Omental fat pad (tissue), 4 donors: Measurements from ENCODE around the gene WBP2. TPM values are rescaled to one million over a fixed set of nuclear protein-coding genes. Genes with fewer than 3 reads are reported as not detected.

Experiments
- ATAC-seq: fragments of 150-250 bp; one replicate; pipeline ENCODE4 v1.9.1; 2016; ENCODE audit warnings: mild to moderate bottlenecking, moderate library complexity; ENCODE audit not compliant: low FRiP score
- DNase-seq: peaks from one replicate; pipeline ENCODE4 v3.0.0-alpha.2; 2019; ENCODE audit warnings: low spot score
- total RNA-seq, 4 donors: library from RNA; depleted of rRNA; stranded (reverse); fragments of >200 nt; gene quantifications; one replicate each; pipeline ENCODE4 v1.1.0, GENCODE V29; 2016
- TF ChIP-seq, protein P1 (sequence below), 3 donors: fragments of 450-650 bp; IDR thresholded peaks; one replicate each; pipeline ENCODE4 v1.5.1; 2016 to 2017; ENCODE audit warnings: antibody characterized with exemption in 3 of 3, mild to moderate bottlenecking in 3 of 3, moderate library complexity in 2 of 3

WBP2 gene
- total RNA-seq, 4 donors from 2014 or later, result 43.1 to 72.3 (median 50.2) TPM

DNA sequence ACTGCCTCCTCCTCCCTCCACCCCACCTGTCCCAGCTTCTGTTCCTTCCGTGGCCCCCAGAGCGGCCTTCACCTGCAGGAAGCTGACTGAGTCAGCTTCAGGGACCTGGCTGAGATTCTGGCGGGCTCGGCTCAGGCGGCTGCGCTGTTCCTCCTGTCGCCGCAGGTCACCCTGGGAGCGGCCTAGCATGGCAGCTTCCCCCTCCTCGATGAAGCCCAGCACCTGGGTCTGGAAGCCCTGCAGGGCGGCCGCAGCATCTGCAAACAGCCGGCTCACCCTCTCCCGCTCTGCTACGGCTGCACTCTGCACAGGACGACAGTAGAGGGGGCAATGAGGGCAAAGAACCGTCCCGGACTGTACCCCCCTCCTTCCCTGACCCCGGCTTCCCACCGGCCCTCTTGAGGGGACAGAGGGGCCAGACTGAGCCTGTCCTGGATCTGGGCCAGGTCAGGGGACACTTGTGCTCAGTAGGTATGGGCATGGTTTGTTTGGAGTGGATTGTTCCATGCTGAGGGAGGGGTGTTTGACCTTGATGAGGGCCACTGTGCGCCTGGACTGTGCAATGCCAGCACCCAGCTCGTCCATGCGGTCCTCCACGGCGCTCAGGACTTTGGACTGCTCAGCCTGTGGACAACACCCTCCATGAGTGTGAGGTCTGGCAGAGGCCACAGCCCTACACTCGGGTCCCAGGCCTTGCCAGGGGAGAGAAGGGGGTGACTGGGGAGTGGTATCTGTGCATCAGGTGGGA is 21.2 kb upstream of the WBP2 start:
- TF ChIP-seq, protein P1, sequence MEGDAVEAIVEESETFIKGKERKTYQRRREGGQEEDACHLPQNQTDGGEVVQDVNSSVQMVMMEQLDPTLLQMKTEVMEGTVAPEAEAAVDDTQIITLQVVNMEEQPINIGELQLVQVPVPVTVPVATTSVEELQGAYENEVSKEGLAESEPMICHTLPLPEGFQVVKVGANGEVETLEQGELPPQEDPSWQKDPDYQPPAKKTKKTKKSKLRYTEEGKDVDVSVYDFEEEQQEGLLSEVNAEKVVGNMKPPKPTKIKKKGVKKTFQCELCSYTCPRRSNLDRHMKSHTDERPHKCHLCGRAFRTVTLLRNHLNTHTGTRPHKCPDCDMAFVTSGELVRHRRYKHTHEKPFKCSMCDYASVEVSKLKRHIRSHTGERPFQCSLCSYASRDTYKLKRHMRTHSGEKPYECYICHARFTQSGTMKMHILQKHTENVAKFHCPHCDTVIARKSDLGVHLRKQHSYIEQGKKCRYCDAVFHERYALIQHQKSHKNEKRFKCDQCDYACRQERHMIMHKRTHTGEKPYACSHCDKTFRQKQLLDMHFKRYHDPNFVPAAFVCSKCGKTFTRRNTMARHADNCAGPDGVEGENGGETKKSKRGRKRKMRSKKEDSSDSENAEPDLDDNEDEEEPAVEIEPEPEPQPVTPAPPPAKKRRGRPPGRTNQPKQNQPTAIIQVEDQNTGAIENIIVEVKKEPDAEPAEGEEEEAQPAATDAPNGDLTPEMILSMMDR (IDR thresholded peaks at IDR 0.05), result no peak
- no peak for DNase-seq
- peak; percentile 0 for ATAC-seq

DNA sequence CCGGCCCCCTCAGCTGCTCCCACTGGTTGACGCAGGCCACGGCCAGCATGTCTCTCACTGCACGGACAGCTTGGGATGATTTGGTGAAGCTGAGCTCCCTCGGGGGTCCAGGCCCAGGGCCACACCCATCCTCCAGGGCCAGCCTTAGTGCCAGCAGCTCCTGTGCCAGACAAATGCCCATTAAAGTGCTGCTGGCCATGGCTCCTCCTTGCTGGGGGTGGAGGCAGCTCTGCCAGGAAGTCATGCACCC is 20.7 kb upstream of the WBP2 start:
- DNase-seq (no peak), ATAC-seq (peak; percentile 8)

DNA sequence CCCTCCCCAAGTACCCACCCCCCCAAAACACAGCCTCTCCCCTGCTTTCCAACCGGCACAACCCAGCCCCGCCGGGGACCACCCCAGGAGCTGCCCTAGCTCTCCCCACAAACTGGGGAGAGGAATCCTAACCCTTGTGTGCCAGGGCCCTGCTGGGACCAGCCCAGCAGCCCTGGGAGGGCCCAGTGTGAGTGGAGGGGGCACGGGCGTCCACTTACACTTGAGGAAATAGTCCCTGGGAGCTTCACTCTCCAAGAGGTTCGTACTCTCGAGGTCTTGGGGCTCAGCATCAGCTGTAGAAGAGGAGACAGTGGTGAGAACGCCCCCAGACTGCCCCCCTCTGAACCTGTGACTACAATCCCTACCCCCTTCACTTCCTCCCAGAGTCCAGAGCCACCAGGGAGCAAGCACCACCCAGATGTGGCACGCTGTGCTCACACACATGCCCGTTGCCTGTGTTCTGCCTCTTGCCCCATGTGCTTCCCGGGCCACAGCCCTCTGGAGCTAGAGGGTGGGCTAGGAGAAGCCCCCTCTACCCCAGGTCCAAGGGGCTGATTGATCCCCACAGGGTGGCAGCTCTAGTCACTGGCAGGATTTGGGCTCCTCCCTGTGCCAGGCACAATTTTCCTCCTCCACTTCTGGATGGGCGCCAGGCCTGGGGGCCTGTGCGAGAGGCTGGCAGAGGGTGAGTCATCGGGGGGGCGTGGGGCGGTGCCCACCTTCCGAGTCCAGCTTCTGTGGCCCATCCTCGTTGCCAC is 20.2 kb upstream of the WBP2 start:
- ATAC-seq, result no peak

More for the DNA sequence above, 20.7 kb upstream of the WBP2 start:
- TF ChIP-seq, protein P1 (IDR thresholded peaks at IDR 0.05), result no peak

DNA sequence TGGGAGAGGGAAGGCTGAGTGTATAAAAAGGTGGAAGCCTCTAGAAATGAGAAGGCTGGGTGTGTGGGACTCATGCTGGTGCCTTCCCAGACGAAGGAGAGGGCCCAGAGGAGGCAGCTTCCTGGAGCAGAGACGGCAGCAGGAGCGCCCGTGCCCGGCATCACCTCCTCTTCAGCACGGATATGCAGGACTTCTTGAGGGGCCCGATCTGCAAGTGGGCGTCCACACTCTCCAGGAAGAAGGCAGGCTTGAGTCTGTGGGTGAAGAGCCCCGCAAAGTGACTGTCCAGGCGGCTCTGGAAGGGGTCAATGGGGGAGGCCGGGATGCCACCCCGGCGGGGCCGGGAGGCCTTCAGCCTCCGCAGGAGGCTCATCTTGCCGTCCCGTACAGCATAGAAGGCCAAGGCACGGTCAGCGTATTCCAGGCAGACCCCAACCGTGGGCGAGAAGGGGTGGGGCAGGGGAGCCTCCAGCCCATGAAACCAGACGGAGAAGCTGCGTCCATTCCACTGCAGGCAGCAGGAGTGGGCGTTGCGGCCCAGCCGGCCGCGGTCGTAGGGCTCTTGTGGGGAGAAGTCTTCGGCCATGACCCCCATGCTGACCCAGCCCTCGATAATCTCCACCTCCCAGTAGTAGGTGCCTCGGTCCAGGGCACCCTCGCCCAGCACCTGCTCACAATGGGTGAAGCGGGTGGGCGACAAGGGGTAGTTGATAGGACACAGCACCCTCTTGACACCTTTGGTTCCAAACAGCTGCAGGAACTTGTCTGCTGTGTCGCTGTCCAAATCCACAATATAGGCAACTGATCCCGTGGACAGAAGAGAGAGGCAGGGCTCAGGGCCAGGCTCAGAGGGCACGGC is 19.4 kb upstream of the WBP2 start:
- TF ChIP-seq, protein P1 (IDR thresholded peaks at IDR 0.05), result no peak
- no peak for DNase-seq
- ATAC-seq, result no peak

More for the DNA sequence above, 20.2 kb upstream of the WBP2 start:
- TF ChIP-seq, protein P1 (IDR thresholded peaks at IDR 0.05), result no peak
- DNase-seq, result no peak

DNA sequence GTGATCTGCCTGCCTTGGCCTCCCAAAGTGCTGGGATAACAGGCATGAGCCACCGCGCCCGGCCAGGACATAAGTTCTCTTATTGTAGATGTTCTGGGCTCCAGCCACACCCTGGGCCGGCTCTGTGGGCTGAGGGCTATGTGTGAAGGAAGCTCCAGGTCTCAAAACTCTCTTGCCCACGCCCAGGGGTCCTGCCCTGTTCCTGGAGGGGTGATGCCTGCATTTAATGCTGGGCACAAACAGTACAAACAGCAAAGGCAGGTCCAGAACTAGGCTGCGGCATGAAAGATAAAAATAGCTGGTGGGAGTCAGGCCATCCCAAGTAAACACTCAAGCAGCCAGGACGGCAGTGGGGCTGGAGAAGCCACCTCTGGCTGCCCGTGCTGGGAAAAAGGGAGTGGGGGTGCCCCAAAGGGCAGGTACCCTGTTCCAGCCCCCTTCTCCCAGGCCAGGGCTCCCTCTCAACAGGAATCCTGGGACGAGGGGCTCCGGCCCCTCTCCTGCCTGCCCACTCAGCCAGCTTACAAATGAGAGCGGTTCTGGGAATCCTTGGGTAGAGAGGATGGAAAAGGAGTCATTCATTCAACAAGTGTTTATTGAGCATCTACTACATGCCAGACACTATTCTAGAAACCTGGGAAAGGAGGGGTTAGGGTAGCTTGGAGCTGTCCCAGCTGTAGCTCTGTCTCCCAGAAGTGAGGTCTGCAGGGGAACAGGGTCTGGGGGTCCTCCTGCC is 18.6 kb upstream of the WBP2 start:
- DNase-seq, result no peak

More for the DNA sequence above, 18.6 kb upstream of the WBP2 start:
- no peak for ATAC-seq
- TF ChIP-seq, protein P1 (IDR thresholded peaks at IDR 0.05), result no peak
